NCI-H187 treated with DMSO at 0.1 percent for 48 hours (cell line): Measurements from ENCODE around the gene AAGAB.
"Not testable (repeated sequence)": the region's sequence is repeated elsewhere in the genome, so short reads cannot be mapped to it uniquely, and the experiment has no call there.

Source experiments
- DNase-seq: peaks from one replicate; lab custom pipeline; 2025; lab: John Stamatoyannopoulos, UW

AAGAB gene

DNA sequence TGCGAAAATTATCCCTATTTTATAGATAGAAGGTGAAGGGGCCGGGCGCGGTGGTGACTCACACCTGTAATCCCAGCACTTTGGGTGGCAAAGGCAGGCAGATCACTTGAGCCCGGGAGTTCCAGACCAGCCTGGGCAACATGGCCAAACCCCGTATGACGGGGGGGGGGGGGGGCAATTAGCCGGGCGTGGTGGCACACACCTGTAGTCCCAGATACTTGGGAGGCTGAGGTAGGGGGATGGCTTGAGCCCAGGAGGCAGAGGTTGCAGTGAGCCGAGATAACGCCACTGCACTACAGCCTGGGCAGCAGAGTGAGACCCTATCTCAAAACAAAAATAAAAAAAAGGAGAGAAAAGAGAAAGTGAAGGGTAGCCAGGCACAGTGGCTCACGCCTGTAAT is 1.4 kb downstream of the AAGAB start:
- no peak for DNase-seq

DNA sequence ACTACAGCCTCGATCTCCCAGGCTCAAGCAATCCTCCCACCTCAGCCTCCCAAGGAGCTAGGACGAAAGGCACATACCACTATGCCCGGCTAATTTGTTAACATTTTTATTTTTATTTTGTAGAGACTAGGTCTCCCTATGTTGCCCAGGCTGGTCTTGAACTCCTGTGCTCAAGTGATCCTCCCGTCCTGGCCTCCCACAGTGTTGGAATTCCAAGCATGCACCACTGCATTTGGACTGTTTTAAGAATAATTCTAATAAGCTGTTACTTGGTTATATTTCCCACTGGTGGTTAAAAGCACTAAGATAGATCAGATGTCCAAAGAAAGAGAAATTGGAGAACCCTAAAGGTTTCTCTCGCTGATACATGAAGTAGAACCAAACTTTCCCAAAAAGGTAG is 3.1 kb downstream of the AAGAB start:
- no peak for DNase-seq

GRCh38 chr15:67249830-67250229 is 4.6 kb downstream of the AAGAB start:
- DNase-seq, result no peak

DNA sequence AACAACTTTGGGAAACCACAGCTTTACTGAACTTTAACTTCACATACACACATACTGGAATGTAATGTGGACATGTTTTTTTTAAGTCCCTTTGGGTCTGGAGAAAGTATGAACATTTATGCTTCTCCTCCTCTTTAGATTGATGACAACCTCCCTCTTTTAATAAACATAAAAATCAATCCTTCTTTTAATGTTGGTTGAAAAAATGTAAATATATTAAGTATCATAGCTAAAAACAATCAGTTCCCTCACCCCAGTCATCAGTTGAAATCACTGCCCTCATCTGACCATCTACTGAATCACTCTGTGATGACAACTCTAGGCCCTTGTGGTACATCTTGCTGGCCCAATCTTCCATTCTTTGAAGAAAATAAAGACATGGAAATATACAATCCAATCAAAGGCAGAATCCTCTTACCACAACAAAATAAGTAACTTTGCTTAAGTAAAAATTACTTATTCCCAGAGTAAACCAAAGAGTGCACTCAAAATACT is 6.4 kb downstream of the AAGAB start:
- no peak for DNase-seq

GRCh38 chr15:67246606-67247005 is 7.9 kb downstream of the AAGAB start:
- DNase-seq, result not testable (repeated sequence)

DNA sequence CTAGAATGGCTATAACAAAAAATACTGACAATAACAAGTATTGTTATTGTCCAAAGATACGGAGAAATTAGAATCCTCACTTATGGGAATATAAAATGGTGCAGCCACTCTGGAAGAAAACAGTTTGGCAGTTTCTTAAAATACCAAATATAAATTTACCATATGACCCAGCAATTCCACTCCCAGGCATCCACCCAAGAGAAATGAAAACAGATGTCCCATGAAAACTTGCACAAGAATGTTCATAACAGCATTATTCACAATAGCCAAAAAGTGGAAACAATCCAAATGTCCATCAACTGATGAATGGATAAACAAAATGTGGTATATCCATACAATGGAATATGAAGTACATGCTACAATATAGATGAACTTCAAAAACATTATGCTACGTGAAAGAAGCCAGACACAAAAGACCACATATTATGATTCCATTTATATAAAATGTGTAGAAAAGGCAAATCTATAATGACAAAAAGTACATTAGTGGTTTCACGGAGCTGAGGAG is 9.4 kb downstream of the AAGAB start:
- no peak for DNase-seq

GRCh38 chr15:67242708-67243111 is 11.8 kb downstream of the AAGAB start:
- no peak for DNase-seq

DNA sequence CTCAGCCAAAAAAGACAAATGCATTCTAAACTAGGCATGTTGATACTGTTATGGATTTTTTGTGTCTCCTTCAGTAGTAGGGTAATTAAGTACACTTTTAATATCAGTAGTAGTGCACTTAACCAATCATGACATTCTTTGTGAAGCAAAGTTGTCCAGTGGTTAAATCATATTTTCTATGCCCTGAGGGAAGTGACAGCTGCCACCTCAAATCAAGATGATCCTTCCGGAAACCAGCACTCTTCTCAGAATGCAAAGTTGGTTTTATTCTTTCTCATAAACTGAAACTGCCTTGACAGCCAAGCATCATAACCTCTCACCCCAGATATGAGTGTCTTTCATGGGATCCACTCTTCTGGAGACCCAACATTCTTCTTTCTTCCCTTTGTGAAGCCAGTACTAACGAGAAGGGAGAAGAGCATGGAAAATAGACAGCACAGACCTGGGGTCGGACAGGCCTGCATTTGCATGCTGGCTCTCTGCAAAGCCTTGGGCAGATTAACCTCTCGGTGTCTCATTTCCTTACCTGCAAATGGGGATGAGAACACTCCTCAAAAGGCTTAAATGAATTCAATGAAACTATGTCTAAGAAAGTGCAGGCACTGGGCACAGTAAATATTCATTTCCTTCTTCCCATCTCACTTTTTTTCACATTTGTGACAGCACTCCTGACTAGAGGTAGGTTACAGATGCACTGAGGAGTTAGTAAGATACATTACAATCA is 13.2 kb downstream of the AAGAB start:
- no peak for DNase-seq

DNA sequence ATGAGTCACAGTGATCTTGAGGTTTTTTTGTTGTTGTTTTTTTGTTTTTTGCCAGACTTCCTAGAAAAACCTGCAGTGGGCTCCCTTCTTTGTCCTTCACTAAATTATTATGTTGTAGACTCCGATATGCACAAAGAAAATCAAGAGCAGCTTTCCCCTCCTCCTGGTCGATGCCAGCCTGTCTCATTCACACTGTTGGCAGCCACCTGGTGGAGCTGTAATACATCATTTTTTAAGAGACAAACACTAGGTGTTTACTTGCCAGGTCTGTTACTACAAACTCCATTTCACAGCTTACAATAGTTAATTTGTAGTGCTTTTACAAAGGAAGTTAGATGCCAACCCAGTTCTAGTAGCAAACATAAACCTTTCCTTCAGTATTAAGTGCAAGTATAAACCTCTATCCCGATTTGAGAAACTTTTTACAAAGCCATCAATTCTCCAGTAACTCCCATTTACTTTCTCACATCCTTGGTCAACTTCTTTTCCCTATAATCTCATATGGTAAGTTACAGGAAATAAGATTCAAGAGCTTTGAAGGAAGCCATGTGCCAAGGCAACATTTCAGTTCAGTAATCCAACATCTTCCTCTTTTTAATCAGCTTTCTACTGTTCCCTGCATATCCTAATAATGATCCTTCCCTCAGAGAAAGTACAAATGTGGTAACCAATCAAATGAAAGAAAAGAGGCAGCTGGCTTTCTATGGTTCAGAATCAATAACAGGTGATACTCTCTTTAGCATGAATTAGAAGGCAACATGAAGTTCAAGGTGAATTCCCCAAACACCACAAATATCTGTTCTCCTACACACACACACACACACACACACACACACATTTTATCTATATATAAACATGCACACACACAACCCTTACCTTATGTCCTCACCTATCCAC is 14.0 kb downstream of the AAGAB start:
- no peak for DNase-seq

- DNase-seq, result no peak
Observed at GRCh38 chr15:67232591-67232990, 21.9 kb downstream of the AAGAB start.

GRCh38 chr15:67230504-67230903 is 24.0 kb downstream of the AAGAB start:
- DNase-seq, result no peak

GRCh38 chr15:67228286-67228685 is 26.2 kb downstream of the AAGAB start:
- no peak for DNase-seq

DNA sequence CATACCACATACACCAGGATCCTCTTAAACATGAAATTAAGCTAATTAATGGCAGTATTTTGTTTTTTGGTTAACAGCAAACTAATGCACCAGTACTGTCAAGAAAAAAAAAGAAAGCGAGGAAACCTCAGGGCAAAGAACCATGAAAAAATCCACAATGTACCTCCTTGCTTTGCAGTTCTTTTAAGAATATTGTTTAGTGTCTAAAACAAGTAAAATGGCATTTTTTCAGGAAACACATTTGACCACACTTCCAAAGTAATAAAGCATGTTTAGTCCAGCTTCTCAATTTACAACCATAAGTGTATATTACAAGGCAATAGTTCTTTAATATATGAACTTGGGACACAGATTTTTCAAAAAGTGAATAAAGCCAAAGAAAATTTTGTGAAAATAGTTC is 26.6 kb downstream of the AAGAB start:
- DNase-seq, result no peak

GRCh38 chr15:67227431-67227830 is 27.0 kb downstream of the AAGAB start:
- no peak for DNase-seq

GRCh38 chr15:67225336-67225735 is 29.1 kb downstream of the AAGAB start:
- no peak for DNase-seq

DNA sequence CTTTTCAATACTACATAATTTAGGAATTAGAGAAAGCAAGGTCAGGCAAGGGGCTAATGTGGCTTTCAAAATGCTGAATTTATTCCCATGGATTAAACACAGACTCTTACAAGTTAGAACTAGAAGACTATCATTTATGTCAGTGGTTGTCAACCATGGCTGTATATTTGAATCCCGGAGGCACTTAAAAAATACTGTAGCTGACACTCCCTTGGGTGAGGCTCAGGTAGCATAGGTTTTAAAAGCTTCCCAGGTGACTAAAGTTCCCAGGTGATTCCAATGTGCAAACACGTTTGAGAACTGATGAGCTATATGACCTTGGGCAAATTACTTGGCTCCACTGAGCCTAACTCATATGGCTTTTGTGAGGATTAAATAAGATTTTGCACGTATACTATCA is 29.6 kb downstream of the AAGAB start:
- DNase-seq, result no peak

- no peak for DNase-seq
Observed at GRCh38 chr15:67219288-67219687, 35.2 kb downstream of the AAGAB start.

DNA sequence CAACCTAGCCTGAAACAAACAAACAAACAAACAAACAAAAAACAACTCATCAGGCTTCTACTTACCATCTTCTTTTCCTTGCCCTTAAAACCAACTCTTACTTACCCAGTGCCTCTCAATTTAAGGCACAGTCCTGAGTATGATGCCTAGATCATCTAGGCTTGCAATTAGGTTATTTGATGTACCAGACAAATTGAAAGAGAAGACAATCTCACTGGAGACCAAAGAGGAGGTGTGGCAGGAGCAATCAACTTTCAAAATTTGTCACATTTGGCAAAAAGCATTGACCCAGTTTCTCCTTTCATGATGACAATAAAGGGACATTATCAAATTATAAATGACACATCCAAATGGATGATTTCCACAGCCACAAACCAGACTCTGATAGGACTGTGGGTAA is 36.0 kb downstream of the AAGAB start:
- DNase-seq, result no peak

- no peak for DNase-seq
Observed at GRCh38 chr15:67216859-67217258, 37.6 kb downstream of the AAGAB start.

GRCh38 chr15:67215102-67215501 is 39.4 kb downstream of the AAGAB start:
- no peak for DNase-seq

DNA sequence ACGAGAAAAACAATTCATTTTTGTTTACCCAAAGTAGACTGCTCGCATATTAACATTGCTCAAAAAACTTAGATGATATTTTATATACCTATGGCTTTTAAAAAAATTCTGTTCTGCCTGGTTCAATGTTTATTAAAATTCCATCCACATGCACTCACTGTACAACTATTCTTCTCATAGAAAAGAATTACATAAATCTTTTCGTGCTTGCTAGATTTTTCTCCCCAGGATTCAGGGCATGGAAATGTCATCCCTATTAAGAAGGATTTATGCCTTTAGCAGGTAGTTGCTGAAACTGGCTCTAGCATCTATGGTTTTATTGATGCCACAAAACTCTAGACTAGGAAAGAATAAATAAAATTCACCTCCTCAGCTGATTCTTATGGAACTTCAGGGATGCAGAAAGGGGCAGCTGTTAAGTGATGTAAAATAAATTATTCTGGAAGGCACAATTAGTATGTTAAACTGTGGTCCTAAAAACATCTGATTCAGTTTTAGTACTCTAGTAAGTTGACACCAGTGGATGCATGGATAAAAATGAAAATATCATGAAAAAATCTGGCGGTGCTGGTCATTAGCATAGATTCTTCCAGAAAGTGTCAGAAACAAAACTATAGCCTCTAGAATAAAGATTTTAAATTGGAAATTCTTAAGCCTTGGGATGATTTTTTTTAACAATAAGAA is 41.6 kb downstream of the AAGAB start:
- DNase-seq, result no peak

- no peak for DNase-seq
Observed at GRCh38 chr15:67210555-67211168, 43.8 kb downstream of the AAGAB start.
